ENCODE data around the gene HSPE1.
A peak's percentile ranks its signal among the peaks of the same experiment; 100 is the strongest.
"Not testable (repeated sequence)": the region's sequence is repeated elsewhere in the genome, so short reads cannot be mapped to it uniquely, and the experiment has no call there.

HSPE1 gene

DNA sequence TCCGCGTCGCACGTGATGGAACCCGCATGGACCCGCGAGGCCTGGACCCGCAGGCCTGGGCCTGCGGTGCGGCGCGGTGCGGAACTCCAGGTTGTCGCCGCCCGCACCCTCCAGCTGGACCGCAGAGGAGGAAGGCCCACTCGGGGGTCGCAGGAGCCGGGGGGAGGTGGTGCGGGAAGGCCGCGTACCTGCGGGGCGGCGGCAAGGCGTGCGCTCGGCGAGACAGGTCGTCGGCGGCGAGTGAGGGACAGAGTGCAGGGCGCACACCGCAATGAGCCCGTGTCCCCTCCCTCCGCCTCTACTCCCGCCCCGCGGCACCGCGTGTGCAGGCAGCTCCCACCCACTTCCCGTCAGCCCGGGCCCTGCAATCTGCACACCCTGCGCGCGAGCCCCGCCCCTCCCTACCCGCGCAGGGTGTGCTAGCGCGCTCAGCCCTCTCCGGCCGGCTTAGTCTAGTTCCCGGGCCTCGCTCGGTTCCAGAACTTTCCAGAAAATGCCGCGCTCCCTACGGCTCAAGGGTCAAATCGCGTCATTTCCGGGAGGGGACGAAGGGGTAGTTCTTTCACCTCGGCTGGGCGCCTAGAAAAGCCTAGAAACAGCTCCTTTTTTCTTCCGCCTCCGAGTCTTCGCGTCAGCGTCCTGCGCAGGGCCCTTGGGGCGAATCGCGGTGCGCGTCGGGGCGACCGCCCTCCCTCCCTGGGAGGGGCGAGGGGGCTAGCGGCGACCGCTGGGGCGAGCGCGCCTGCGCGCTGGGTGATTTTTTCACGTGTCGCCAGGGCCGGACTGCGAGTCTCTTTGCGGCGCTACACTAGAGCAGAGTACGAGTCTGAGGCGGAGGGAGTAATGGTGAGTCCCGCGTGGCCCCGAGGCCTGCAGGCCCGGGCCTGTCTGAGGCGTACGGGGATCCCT is at the start of gene HSPE1, which contains the start of gene HSPD1:
HSPE1 (plus strand) TSS at position 786 of the 909 bp plus-strand sequence; CDS start at position 844, 58 bp downstream.
HSPD1 (minus strand) TSS at position 247 of the 909 bp plus-strand sequence. CDS start 992 bp downstream, outside the sequence.
- DNase-seq, result peak; percentile 98

DNA sequence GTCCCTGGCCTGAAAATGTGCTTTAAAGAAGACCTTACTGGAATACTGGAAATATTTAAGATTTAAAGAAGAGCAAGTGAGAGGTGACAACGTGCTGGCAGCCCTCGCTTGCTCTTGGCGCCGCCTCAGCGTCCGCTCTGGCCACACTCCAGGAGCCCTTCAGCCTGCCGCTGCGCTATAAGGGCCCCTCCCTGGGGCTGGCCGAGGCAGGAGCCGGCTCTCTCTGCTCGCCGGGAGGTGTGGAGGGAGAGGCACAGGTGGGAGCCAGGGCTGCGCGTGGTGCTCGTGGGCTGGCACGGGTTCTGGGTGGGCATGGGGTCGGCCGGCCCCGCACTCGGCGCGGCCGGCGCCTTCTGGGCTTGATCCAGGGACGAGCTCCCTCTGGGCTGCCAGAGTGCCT is 49.7 kb upstream of the HSPE1 start:
- DNase-seq, result no peak

DNA sequence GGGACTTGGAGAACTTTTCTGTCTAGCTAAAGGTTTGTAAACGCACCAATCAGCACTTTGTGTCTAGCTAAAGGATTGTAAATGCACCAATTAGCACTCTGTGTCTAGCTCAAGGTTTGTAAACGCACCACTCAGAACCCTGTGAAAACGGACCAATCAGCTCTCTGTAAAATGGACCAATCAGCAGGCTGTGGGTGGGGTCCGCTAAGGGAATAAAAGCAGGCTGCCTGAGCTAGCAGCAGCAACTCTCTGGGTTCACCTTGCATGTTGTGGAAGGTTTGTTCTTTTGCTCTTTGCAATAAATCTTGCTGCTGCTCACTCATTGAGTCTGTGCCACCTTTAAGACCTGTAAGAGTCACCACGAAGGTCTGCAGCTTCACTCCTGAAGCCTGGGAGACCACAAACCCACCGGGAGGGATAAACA is 49.2 kb upstream of the HSPE1 start:
- peak; percentile 12 for DNase-seq

DNA sequence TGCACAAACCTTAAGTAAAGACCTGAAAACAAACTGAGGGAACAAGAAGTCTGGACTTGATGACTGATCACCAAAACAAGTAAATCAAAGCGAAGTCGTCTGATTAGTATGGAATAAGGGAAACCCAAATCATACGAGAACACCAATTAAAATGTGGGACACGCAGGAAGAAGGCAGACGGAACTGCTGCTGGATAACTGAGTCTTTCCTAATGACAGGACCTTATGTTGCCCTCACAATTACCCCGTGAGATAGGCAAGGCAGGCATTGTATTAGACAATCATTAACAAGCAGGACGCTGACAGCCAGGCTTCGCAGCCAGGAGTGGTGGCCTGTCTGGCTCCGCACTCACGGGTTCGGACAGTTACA is 47.4 kb upstream of the HSPE1 start:
- DNase-seq, result no peak

DNA sequence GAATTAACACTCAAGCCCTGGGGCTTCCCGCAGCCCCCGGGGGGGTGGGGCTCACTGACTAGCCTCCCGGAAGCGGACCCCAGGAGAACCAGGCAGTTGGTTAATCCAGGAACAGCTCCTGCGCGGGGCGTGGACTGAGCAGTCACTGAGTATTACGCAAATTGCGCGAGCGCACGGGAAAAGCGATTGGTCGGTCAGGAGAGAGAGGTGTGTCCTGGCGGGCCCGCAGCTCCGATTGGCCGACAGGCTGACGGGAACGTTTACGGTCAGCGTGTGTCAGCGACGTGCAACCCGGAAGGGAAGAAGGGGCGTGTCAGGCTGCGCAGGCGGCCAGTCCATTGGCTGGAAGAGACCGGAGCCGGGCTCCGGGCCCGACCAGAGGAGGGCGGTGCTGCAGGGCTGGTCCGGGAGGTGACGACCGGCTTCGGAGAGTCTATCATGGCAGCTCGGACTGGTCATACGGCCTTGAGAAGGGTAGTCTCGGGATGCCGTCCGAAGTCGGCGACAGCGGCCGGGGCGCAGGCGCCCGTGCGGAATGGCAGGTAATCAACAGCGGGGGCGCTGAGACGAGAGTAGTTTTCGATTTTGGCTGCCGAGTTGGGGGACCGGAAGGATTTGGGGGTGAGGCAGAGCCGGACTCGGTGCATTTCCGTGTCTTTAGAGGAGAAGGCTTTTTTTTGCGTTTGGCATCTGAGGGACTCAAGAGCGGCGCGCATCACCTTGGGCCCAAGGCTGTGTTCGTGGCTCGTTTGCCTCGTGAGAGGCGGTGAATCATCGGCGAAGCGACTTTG is 46.9 kb upstream of the HSPE1 start, which contains the start of gene COQ10B:
COQ10B (plus strand) TSS at position 430 of the 791 bp plus-strand sequence; CDS start at position 439, 9 bp downstream.
- peak; percentile 99 for DNase-seq

DNA sequence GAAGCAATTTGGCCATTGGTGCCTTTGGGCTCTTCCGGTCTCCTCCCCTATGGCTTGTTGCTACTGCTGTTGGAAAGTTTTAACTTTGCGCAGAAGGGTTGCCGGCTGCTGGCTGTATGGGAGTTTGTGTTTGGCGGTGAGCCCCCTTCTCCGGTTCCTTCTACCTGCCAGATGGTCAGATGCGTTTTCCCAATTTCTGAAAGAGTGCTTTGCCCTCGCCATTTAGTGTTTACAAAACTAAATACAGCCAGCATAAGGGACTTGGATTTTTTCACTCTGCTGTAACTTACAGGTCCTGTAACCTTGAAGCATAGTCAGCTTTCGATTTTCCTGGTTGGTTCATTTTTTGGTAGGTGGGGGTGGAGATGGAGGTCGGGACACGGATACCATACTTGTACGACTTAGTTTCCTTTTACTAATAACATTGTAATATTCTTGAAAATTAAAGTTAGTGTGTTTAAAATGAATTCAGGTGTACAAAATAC is 46.2 kb upstream of the HSPE1 start:
- DNase-seq, result no peak

DNA sequence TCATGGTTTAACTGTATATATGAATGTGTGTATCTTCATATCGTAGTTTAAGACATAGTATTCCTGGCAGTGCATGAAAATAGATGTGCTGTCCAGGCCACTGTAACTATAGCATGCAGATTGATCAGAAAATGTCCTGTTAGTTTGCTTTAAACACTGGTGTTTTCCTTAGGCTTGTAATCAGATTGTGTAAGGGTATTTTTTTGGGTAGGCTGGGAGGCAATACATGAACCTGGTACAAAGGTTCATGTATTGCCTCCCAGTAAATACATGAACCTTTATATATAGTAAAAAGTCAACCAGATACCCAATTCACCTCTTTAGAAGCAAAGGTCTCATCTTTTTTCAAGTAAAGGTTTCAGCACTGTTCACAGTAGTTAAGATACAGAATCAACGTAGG is 45.3 kb upstream of the HSPE1 start:
- no peak for DNase-seq

DNA sequence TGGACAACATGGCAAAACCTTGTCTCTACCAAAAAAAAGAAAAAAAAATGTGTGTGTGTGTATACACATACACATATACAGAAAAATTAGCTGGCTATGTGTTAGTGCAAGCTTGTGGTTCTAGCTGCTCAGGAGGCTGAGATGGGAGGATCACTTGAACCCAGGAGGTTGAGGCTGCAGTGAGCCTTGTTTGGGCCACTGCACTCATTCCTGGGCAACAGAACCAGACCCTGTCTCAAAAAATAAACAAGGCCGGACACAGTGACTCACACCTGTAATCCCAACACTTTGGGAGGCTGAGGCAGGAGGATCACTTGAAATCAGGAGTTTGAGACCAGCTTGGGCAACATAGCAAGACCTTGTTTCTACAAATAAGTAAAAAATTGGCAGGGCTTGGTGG is 44.8 kb upstream of the HSPE1 start:
- no peak for DNase-seq

DNA sequence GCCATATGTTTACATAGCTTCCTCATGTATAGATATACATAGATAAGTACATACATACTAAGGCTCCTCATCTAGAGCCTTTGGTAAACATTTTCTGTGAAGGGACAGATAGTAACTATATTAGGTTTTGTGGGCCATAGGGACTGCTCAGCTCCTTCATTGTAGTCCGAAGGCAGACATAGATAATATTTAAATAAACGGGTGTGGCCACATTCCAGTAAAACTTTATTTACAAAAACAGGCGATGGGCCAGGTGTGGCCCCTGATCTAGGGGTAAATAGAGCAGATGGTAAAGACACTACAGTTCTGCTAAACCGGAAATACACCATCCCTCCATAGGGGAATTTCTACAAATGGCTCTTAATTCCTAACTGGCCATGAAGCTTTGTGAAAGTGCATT is 39.5 kb upstream of the HSPE1 start:
- DNase-seq, result no peak

DNA sequence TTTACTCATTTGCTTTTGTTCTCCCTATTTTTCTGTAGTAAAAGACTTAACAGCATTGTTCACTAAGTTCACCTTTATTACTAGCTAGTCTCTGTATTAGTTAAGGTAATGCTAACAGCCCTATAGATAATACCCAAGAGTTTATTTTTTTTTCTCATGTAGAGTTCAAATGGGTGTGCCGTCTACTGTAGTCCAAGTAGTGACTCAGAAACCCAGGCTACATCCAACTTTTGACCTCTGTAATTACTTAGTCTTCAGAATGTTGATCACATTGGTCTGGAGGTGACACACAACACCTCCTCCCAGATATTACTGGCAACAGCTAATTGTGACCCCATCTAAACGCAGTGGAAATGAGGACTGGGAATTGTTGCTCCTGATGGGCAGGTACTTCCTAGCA is 39.1 kb upstream of the HSPE1 start:
- DNase-seq, result no peak

DNA sequence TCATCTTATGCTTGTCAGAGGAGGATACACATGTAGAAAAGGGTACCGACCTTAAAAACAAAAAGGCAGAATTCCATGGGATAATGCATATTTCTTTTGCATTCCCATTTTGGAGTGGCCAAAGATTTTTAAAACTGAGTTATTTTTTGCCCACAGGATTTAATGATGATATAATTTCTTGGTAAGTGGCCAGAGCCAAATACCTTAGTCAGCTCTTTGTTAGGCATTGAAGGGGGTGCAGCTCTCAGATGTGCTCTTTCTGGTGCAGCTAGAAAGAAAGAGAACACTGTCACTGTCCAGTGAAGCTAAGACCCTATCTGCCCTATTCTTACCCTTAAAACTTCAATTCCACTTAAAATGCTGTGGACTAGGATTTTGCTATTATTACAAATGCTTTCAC is 36.0 kb upstream of the HSPE1 start:
- DNase-seq, result no peak

DNA sequence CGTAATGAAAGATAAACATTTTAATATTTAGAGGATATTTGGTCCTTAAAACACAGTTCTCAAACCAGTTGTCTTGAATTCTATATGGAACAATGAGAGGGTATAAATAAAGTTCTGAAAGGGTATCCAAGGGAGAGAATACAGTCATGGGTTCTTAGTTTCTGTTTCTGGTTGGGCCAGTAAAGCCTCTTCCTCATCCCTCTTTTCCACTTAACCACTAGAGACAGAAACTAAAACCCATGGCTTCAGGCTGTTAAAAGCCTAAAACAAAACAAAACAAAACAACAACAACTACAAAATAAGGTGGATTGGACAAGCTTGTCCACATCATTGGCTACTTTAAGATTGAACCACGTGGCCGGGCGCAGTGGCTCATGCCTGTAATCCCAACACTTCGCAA is 28.0 kb upstream of the HSPE1 start:
- DNase-seq, result no peak

DNA sequence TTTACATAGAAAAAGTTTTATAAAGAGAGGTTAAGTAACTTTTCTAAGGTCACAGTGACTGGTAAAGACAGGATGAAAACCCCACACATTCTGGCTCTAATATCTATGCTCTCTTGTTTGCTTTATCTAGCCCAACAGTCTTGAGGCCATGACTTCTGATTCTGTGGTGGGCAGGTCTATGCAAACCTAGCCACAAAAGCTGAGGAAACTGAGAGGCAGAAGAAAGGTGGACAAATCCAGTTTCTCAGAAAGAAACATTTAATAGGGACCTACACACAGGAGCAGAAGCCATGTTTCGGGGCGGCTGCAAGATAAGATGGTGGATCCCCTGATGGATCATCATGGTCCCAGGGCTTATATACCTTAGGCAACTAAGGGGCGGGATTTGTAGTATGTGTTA is 22.4 kb upstream of the HSPE1 start:
- DNase-seq, result no peak

DNA sequence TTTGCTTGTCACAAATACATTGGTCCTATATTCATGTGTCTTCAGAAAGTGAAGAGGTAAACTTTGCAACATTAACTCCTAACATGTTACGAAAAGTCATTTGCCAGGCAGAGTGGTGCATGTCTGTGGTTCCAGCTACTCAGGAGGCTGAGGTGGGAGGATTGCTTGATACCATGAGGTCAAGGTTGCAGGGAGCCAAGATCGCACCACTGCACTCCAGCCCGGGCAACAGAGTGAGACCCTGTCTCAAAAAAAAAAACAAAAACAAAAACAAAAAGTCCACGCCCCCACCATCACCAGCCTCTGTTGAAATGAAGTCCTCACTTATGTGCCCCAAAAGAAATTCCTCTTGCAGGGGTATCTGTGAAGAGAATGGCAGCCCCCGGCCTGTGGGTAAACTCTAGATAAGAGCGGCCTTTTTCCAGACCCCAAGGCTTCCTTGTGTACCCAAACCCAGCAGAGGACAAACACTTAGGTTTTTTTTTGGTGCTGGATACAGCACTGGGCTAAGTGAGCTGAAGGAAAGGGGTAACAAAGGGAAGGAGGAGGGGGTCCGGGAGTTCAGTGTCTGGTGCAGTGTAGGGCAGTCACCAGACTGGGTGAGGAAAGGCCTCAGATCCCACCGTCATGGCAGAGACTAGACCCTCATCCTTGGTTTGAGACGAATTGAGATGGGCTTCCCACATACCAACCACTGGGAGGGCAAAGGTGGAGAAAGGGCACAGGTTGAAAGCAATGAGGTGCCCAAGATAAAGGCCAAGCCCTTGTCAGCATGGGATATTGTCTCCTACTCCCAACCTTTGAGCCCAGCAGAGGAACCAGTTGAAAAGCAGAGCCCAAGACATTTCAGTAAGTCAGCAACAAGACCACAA is 19.8 kb upstream of the HSPE1 start:
- DNase-seq, result no peak

DNA sequence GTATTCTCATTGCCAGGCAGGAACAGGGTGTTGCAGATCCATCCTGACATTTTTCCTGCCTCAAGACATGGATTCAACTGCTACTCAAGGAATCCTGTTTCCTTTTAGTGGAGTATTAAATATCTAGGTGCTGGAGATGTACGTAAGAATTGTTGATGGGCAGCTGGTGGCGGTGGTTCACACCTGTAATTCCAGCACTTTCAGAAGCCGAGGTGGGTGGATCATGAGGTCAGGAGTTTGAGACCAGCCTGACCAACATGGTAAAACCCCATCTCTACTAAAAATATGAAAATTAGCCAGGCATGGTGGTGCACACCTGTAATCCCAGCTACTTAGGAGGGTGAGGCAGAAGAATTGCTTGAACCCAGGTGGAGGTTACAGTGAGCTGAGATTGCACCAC is 15.9 kb upstream of the HSPE1 start:
- not testable (repeated sequence) for DNase-seq

DNA sequence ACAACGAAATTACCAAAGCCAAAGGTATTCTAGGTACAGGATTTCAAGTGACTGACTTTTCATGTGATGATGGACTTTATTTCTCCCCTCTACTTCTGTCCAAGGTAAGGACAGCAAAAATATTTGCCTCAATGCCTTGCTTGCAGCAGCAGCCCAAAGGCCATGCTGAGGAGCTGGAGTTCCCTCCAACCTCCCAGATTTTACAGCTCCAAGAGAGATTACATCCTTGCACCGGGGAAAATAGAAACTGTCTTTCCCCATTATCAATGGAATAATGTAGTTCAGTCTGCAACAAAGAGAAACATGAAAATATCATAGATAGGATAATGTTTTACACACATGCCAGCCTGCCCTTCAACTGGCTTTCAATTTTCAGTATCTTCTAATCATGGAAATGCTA is 14.0 kb upstream of the HSPE1 start:
- no peak for DNase-seq

DNA sequence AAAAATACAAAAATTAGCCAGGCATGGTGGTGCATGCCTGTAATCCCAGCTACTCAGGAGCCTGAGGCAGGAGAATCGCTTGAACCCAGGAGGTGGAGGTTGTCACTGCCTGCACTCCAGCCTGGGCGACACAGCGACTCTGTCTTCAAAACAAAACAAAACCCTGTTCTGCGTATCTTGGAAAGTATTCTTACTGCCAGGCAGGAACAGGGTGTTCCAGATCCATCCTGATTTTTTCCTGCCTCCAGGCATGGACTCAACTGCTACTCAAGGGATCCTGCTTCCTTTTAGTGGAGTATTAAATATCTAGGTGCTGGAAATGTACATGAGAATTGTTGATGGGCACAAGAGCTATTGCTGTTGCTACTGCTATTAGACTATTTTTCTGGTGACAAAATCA is 12.8 kb upstream of the HSPE1 start:
- DNase-seq, result no peak

DNA sequence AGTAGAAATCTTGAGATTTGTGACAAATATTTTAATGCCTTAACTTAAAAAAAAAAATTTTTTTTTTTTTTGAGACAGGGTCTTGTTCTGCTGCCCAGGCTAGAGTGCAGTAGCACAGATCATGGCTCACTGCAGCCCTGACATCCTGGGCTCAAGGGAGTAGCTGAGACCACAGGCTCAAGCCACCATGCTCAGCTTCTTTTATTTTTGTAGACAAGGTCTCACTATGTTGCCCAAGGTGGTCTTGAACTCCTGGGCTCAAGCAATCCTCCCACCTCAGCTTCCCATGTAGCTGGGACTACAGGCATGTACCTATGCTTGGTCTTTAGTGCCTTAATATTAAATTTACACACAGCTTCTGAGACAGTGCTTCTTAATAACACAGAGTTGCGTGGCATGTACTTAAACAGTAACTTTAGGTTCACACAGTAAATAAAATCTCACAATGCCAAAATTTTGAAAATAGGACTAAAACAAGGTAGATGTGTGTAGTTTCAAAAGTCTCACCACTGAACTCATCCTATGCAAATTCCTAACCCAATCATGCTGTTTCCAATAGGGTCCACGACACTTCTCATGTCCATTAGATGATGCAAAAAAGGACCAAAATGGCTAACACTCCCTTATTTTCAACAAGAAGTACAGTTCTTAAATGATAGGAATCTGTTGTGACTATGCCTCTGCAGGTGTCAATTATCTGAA is 4.6 kb upstream of the HSPE1 start:
- DNase-seq, result no peak

DNA sequence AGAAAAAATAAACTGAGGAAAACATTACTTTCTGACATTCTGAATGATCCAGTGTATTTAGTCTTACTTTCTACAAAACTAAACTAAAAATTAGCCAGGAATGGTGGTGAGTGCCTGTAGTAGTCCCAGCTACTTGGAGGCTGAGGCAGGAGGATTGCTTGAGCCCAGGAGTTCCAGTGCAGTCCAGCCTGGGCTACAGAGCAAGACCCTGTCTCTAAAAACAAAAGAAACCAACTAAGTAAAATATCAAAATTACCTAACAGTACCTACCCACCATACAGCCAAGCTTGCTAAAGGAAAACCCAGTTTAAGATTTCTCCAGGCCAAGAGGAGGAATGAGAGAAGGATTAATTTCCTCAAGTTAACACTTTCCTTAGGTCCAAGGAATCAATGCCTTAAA is 3.5 kb upstream of the HSPE1 start:
- no peak for DNase-seq

DNA sequence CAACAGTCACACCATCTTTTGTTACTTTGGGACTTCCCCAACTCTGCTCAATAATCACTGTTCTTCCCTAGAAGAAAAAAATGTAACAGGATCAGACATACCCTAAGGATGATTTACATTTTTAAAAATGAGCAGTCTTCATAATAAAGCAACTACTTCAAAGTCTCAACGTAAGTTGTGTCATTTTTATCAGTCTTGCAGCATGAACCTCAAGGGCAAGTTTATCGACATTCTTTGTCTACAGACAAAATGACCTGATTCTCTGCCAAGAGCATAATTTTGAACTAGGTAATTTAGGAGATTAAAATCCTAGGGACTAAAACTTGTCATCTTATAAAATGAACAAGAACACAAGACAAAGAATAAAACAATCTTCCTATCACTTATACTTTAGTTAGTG is 2.9 kb upstream of the HSPE1 start:
- DNase-seq, result no peak

DNA sequence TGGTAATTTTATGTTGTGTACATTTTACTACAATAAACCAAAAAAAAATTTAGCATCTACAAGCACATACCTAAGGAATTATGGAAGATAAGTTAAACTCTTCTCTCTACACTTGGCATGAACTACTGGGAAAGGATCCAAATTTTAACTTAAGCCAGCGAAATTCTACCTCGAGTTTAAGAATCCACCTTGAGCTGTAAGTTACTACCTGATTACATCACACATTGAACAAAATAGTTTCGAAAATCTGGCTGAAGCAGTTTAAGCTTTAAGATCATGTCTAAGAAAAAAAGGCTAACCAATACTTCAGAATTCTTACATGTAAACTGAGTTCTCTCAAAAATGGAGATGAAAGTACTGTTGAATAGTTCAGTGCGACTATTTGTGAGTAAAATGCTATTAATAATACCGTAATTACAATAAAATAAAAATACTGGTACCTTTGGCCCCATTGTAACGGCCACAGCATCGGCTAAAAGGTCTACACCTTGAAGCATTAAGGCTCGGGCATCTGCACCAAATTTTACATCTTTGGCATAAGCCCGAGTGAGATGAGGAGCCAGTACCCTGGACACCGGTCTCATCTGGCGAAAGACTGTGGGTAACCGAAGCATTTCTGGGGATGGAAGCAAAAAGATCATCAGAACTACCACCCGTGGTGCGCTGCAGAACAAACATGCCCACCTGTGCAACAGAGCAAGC is 1.8 kb upstream of the HSPE1 start:
- no peak for DNase-seq
